CD14-positive monocyte (primary cell): ENCODE results near the gene INAFM1. TPM values are rescaled to one million over a fixed set of nuclear protein-coding genes. Genes with fewer than 3 reads are reported as not detected.

Experiments
- DNase-seq, 3 donors: peaks; one replicate each; pipeline ENCODE4 v3.0.0-alpha.2; 2011 to 2022
- H2AFZ ChIP-seq: 2 replicates; pipeline ENCODE4 v1.6.0; 2012; ENCODE audit warnings: mild to moderate bottlenecking, low read depth, low read length, inconsistent platforms; ENCODE audit not compliant: insufficient read depth, poor library complexity, severe bottlenecking
- H3K27ac ChIP-seq, 2 donors: 1 replicate in 1 of 2; 2 replicates in 1 of 2; pipeline ENCODE4 v1.5.1; 2012 to 2013; ENCODE audit warnings: low read length in 2 of 2, control low read depth in 1 of 2, inconsistent platforms in 1 of 2, low read depth in 1 of 2, mild to moderate bottlenecking in 1 of 2
- H3K27me3 ChIP-seq, 2 donors: one replicate each; pipeline versions ENCODE4 v1.6.0 to v1.6.1; 2011 to 2013; ENCODE audit warnings: low read length in 2 of 2; ENCODE audit not compliant: control insufficient read depth in 2 of 2, insufficient read depth in 2 of 2
- H3K36me3 ChIP-seq, 2 donors: replicated peaks in 1 of 2; 1 replicate in 1 of 2; 2 replicates in 1 of 2; pipeline versions ENCODE4 v1.5.1 to v1.6.1; 2012 to 2013; ENCODE audit warnings: low read length in 2 of 2, control low read depth in 1 of 2, inconsistent platforms in 1 of 2, mild to moderate bottlenecking in 1 of 2; ENCODE audit not compliant: insufficient read depth in 2 of 2, control insufficient read depth in 1 of 2
- H3K4me1 ChIP-seq, 2 donors: 1 replicate in 1 of 2; 2 replicates in 1 of 2; pipeline versions ENCODE4 v1.5.1 to v1.6.1; 2012 to 2013; ENCODE audit warnings: low read length in 2 of 2, control low read depth in 1 of 2, inconsistent platforms in 1 of 2, mild to moderate bottlenecking in 1 of 2, moderate library complexity in 1 of 2; ENCODE audit not compliant: insufficient read depth in 2 of 2, control insufficient read depth in 1 of 2
- H3K4me2 ChIP-seq: replicated peaks from 2 replicates; pipeline ENCODE3; 2012; ENCODE audit warnings: low read length, moderate library complexity, mild to moderate bottlenecking; ENCODE audit not compliant: poor library complexity, severe bottlenecking; ENCODE audit errors: extremely low read depth
- H3K4me3 ChIP-seq, 3 experiments: fragments of 200-600 bp in 1 of 3; sonication (generic) in 1 of 3; replicated peaks in 1 of 3; 1 replicate in 2 of 3; 2 replicates in 1 of 3; pipeline ENCODE4 v1.5.1; 2011 to 2013; ENCODE audit warnings: low read length in 3 of 3, mild to moderate bottlenecking in 3 of 3, control low read depth in 2 of 3, low read depth in 2 of 3, inconsistent platforms in 1 of 3, moderate library complexity in 1 of 3
- H3K79me2 ChIP-seq: 2 replicates; pipeline ENCODE4 v1.6.0; 2012; ENCODE audit warnings: mild to moderate bottlenecking, control low read depth, inconsistent platforms, low read length, moderate library complexity; ENCODE audit not compliant: insufficient read depth
- H3K9ac ChIP-seq: 2 replicates; pipeline ENCODE4 v1.6.0; 2017; ENCODE audit warnings: low read length, mild to moderate bottlenecking; ENCODE audit not compliant: insufficient read depth, poor library complexity, severe bottlenecking
- H3K9me3 ChIP-seq, 2 donors: replicated peaks in 1 of 2; 1 replicate in 1 of 2; 2 replicates in 1 of 2; pipeline versions ENCODE4 v1.5.1 to v1.6.1; 2012 to 2013; ENCODE audit warnings: low read length in 2 of 2, control low read depth in 1 of 2; ENCODE audit not compliant: control insufficient read depth in 1 of 2, insufficient read depth in 1 of 2
- H4K20me1 ChIP-seq: 2 replicates; pipeline ENCODE4 v1.6.0; 2012; ENCODE audit warnings: mild to moderate bottlenecking, low read length, control low read depth, moderate library complexity; ENCODE audit not compliant: insufficient read depth
- H3K27ac Mint-ChIP-seq, 7 donors: one replicate each; pipeline ENCODE4 v1.8.0; 2020; ENCODE audit warnings: mild to moderate bottlenecking in 7 of 7, mixed read lengths in 7 of 7, moderate library complexity in 6 of 7, inconsistent platforms in 2 of 7
- H3K27me3 Mint-ChIP-seq, 3 donors: one replicate each; pipeline ENCODE4 v1.8.0; 2021 to 2022; ENCODE audit warnings: low read depth in 3 of 3, mild to moderate bottlenecking in 3 of 3, mixed read lengths in 3 of 3, moderate library complexity in 3 of 3, inconsistent platforms in 1 of 3
- H3K36me3 Mint-ChIP-seq, 2 donors: one replicate each; pipeline ENCODE4 v1.8.0; 2020; ENCODE audit warnings: mixed read lengths in 2 of 2, inconsistent platforms in 1 of 2, mild to moderate bottlenecking in 1 of 2
- H3K4me1 Mint-ChIP-seq: one replicate; pipeline ENCODE4 v1.8.0; 2020; ENCODE audit warnings: mild to moderate bottlenecking, mixed read lengths
- H3K4me3 Mint-ChIP-seq, 2 donors: one replicate each; pipeline ENCODE4 v1.8.0; 2020; ENCODE audit warnings: mild to moderate bottlenecking in 2 of 2, mixed read lengths in 2 of 2, moderate library complexity in 1 of 2
- H3K9me3 Mint-ChIP-seq, 7 donors: one replicate each; pipeline ENCODE4 v1.8.0; 2020 to 2022; ENCODE audit warnings: mixed read lengths in 7 of 7, mild to moderate bottlenecking in 6 of 7, moderate library complexity in 6 of 7, inconsistent platforms in 2 of 7
- WGBS: methylation state at CpG from one replicate; pipeline ENCODE4 v1.1.5; 2013; ENCODE audit warnings: missing lambda C conversion rate; ENCODE audit not compliant: insufficient coverage; 5-methylcytosine and 5-hydroxymethylcytosine counted together
- intact Hi-C, 2 donors: fragments of 100-400 bp; cut with micrococcal nuclease; formaldehyde crosslinking; loops; one replicate each; pipeline versions ENCODE4 v1.15.0 to v1.15.1; 2023
- polyA plus RNA-seq, 3 donors: library from polyadenylated mRNA; depleted of rRNA in 1 of 3; unstranded in 2 of 3; stranded (reverse) in 1 of 3; fragments of 300-500 nt in 2 of 3; fragments of >200 nt in 1 of 3; fragmentation: Illumina TruSeq in 2 of 3; gene quantifications; 1 replicate in 2 of 3; 2 replicates in 1 of 3; pipeline ENCODE4 v1.2.3, GENCODE V29; 2012 to 2021
- TF ChIP-seq, protein P1 (sequence below): fragments of 200-600 bp; IDR thresholded peaks from one replicate; pipeline ENCODE4 v1.8.0; 2022; ENCODE audit warnings: antibody characterized with exemption, mild to moderate bottlenecking

Gene INAFM1
- polyA plus RNA-seq, 3 donors = 6.2 to 7.3 (median 6.5) TPM

DNA sequence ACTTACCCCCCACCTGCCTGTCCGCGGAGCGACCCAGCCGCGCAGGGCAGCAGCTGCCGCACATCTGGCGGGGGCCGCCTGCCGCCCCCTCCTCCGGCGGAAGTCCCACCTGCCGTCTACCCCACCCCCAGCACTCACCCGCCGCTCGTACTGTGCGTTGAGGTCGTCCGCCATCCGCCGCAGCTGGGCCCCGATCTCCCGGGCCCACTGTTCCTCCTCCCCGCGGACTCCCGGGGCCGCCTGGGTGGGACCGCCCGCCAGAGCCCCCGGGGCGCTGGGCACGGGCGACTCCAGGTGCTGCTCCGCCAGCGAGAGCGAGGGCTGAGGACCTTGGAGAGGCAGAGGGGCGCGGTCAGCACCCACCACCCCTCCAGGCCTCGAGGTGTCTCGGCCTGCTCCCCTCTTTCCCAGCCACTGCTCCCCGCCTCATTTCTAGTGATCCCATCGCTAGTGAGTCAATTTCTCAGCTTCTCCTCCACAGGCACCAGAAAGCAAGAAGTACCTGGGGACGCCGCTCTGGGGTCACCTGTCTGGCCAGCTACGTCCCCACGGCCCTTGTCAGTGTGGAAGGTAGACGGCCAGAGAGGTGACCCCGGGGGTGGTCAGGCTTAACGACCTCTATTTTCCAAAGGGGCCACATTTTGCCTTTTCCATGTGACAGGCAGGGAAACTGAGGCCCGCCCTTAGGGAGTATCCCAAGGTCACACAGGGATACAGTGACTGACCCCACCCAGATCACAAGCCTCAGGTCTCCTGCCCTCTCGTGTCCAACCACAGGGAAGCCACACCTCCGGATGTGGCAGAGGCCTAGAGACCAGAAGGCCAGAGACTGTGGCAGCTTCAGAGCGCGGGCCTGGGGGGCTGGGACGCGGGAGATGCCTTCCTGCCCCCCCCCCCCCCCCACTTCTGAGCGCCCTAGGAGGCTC is 48.0 kb upstream of the INAFM1 start:
- peak overlapping the region; percentile 82 for H3K4me2 ChIP-seq
- intact Hi-C loops = loop anchor here in 1 of 2 donors (2.0 kb wide), 1 partner anchor 14 kb away; no protein-coding TSS in a partner anchor
- peak overlapping the region; percentile 51 to 99 (median 70) for H3K4me3 ChIP-seq
- H3K9me3 Mint-ChIP-seq = peaks cover 0 to 2% (median 0%) of the 10 kb centered on the region in 7 donors
- H3K4me1 ChIP-seq = peaks cover 44 to 55% of the 10 kb centered on the region in 2 donors
- peaks cover 17% of the 10 kb centered on the region for H3K4me1 Mint-ChIP-seq
- peaks cover 2 to 6% (median 5%) of the 10 kb centered on the region in 3 donors for H3K27me3 Mint-ChIP-seq
- peak overlapping the region; percentile 96 to 99 (median 98) for H3K27ac Mint-ChIP-seq
- no peak overlapping the region for H2AFZ ChIP-seq
- H3K4me3 Mint-ChIP-seq = peak overlapping the region; percentile 87 to 88
- 0% methylated on average over 47 of the region's 56 CpGs for WGBS
- H3K36me3 Mint-ChIP-seq = peaks cover 17 to 30% of the 10 kb centered on the region in 2 donors
- H3K9ac ChIP-seq = peak overlapping the region; percentile 89
- peak overlapping the region; percentile 86 to 96 for H3K27ac ChIP-seq
- TF ChIP-seq, protein P1, sequence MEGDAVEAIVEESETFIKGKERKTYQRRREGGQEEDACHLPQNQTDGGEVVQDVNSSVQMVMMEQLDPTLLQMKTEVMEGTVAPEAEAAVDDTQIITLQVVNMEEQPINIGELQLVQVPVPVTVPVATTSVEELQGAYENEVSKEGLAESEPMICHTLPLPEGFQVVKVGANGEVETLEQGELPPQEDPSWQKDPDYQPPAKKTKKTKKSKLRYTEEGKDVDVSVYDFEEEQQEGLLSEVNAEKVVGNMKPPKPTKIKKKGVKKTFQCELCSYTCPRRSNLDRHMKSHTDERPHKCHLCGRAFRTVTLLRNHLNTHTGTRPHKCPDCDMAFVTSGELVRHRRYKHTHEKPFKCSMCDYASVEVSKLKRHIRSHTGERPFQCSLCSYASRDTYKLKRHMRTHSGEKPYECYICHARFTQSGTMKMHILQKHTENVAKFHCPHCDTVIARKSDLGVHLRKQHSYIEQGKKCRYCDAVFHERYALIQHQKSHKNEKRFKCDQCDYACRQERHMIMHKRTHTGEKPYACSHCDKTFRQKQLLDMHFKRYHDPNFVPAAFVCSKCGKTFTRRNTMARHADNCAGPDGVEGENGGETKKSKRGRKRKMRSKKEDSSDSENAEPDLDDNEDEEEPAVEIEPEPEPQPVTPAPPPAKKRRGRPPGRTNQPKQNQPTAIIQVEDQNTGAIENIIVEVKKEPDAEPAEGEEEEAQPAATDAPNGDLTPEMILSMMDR = no peak
- H3K9me3 ChIP-seq = no peaks in the 10 kb centered on the region
- H3K27me3 ChIP-seq = peaks cover 0 to 4% of the 10 kb centered on the region in 2 donors
- peaks cover 14% of the 10 kb centered on the region for H3K79me2 ChIP-seq
- H4K20me1 ChIP-seq = peaks cover 38% of the 10 kb centered on the region
- peaks cover 12 to 14% of the 10 kb centered on the region in 2 donors for H3K36me3 ChIP-seq
- DNase-seq = peak; percentile 80 to 85 (median 82)

GRCh38 chr19:47227352-47228167 is 47.1 kb upstream of the INAFM1 start:
- peak overlapping the region; percentile 51 to 99 (median 70) for H3K4me3 ChIP-seq
- peaks cover 5% of the 10 kb centered on the region in 2 donors for H3K36me3 ChIP-seq
- H3K27me3 ChIP-seq = peaks cover 0 to 8% of the 10 kb centered on the region in 2 donors
- peak overlapping the region; percentile 86 to 96 for H3K27ac ChIP-seq
- H4K20me1 ChIP-seq = peaks cover 30% of the 10 kb centered on the region
- H3K9ac ChIP-seq = peak overlapping the region; percentile 89
- Mint-ChIP-seq H3K27ac (peak overlapping the region; percentile 96 to 99 (median 98)), H3K9me3 (peaks cover 0 to 5% (median 0%) of the 10 kb centered on the region in 7 donors), H3K36me3 (peaks cover 9 to 21% of the 10 kb centered on the region in 2 donors), H3K4me1 (peaks cover 26% of the 10 kb centered on the region), H3K27me3 (peaks cover 9 to 15% (median 13%) of the 10 kb centered on the region in 3 donors), H3K4me3 (peak overlapping the region; percentile 87 to 88)
- H2AFZ ChIP-seq = no peak overlapping the region
- peaks cover 14% of the 10 kb centered on the region for H3K79me2 ChIP-seq
- TF ChIP-seq, protein P1 = no peak
- no peaks in the 10 kb centered on the region for H3K9me3 ChIP-seq
- DNase-seq = peak; percentile 86 to 93 (median 86)
- H3K4me2 ChIP-seq = peak overlapping the region; percentile 82
- 0% methylated on average over 20 of the region's 27 CpGs for WGBS
- H3K4me1 ChIP-seq = peaks cover 53 to 64% of the 10 kb centered on the region in 2 donors
- intact Hi-C loops = loop anchor here in 1 of 2 donors (2.0 kb wide), 1 partner anchor 13 kb away; no protein-coding TSS in a partner anchor
